GM12873 (cell line): Measurements from ENCODE around the gene WDR36.

Experiments
- CTCF ChIP-seq: IDR thresholded peaks from 2 replicates; pipeline ENCODE4 v1.5.1; 2012; ENCODE audit warnings: low read depth, mild to moderate bottlenecking, moderate library complexity, low read length, control low read depth; ENCODE audit not compliant: insufficient read depth; ENCODE audit errors: missing control alignments

The WDR36 gene

GRCh38 chr5:111068213-111068612 is 23.9 kb upstream of the WDR36 start:
- no peak for TF ChIP-seq CTCF

- TF ChIP-seq CTCF: no peak
These were observed 22.3 kb upstream of the WDR36 start for GRCh38 chr5:111069839-111070238.

GRCh38 chr5:111070272-111071134 is 21.6 kb upstream of the WDR36 start:
- TF ChIP-seq CTCF: no peak

GRCh38 chr5:111071413-111071812 is 20.7 kb upstream of the WDR36 start, which contains the start of gene TSLP:
Gene TSLP (plus strand): TSS chr5:111071713. CDS start chr5:111071891, 178 bp downstream.
- no peak for TF ChIP-seq CTCF

- no peak for TF ChIP-seq CTCF
These were observed 19.0 kb upstream of the WDR36 start for GRCh38 chr5:111072949-111073682.

- TF ChIP-seq CTCF: no peak
These were observed 17.9 kb upstream of the WDR36 start for GRCh38 chr5:111074244-111074643.

GRCh38 chr5:111075520-111075919 is 16.6 kb upstream of the WDR36 start:
- TF ChIP-seq CTCF: no peak
